ENCODE measurements around the gene OR6N1. TPM values are rescaled to one million over a fixed set of nuclear protein-coding genes. Genes with fewer than 3 reads are reported as not detected.

Gene OR6N1
- total and polyA plus RNA-seq, 9 of the 15 experiments (the other 6 are each of a cell fraction or from before 2014, with no cell fraction given) = 0.01 to 0.07 TPM; not detected in 7

GRCh38 chr1:158813164-158813563, 41.2 kb upstream of the OR6N1 start:
- in situ Hi-C loops (cut with MboI) = no loop called here

GRCh38 chr1:158812336-158812735, 40.3 kb upstream of the OR6N1 start:
- no peaks in the 10 kb centered on the region for H3K9me1 ChIP-seq (ENCODE audit: control insufficient read depth, insufficient read depth, low read length)
- FAIRE-seq (no peak), ATAC-seq (no peak), DNase-seq (ENCODE audit: extremely low read depth in 1 of 4, low spot score in 3 of 4) (no peak)
- H2AFZ ChIP-seq (ENCODE audit: low read depth, low read length) = no peak overlapping the region
- TF ChIP-seq SMAD3 (CRISPR knock-in tag; conservative IDR thresholded peaks at IDR 0.05) (no peak), PREB (CRISPR knock-in tag; IDR thresholded peaks at IDR 0.05) (no peak)
- no peaks in the 10 kb centered on the region for H4K20me1 ChIP-seq (replicated peaks; ENCODE audit: control insufficient read depth, insufficient read depth, low read length)
- H3K79me2 ChIP-seq (ENCODE audit: control insufficient read depth, insufficient read depth, low read length) = no peaks in the 10 kb centered on the region
- no TSS peak for BruUV-seq (replicated peaks)
- POLR2A ChIA-PET = no interaction called here
- no peaks in the 10 kb centered on the region for H3K27me3 ChIP-seq (ENCODE audit: control insufficient read depth in 2 of 2, insufficient read depth in 2 of 2, low read length in 2 of 2)
- H3K36me3 ChIP-seq (ENCODE audit: control insufficient read depth, insufficient read depth, low read length) = no peaks in the 10 kb centered on the region
- no peak overlapping the region for H3K9ac ChIP-seq (ENCODE audit: insufficient read depth in 1 of 2, low read depth in 2 of 2, low read length in 2 of 2)
- H3K27ac ChIP-seq (ENCODE audit: extremely low read depth, low read depth, low read length) = no peak overlapping the region
- H3K4me1 ChIP-seq (replicated peaks in 1 of 2; ENCODE audit: control insufficient read depth in 2 of 2, insufficient read depth in 2 of 2, low read length in 2 of 2) = peaks cover 0 to 5% of the 10 kb centered on the region in 2 experiments; a peak in 2 of 5 replicates
- in situ Hi-C loops (cut with MboI) = no loop called here
- WGBS (ENCODE audit: insufficient coverage, low coverage, missing lambda C conversion rate) = 75% methylated on average over 2 of the region's 2 CpGs
- no peak overlapping the region for H3K4me3 ChIP-seq
- CTCF ChIA-PET (ENCODE audit: low intra/inter-chr PET ratio) = no interaction called here
- no peaks in the 10 kb centered on the region for H3K9me3 ChIP-seq (replicated peaks; ENCODE audit: control insufficient read depth, insufficient read depth, low read depth, low read length)
- no peak overlapping the region for H3K4me2 ChIP-seq (ENCODE audit: insufficient read depth, low read length)
- intact Hi-C loops (cut with micrococcal nuclease) = loop anchor here (10.0 kb wide), 1 partner anchor 262 kb away; the partner anchor contains the start of gene AIM2

More at GRCh38 chr1:158813164-158813563, 41.2 kb upstream of the OR6N1 start:
- DNase-seq (ENCODE audit: extremely low read depth in 1 of 4, low spot score in 3 of 4) = no peak
- Histone ChIP-seq H3K27me3 (ENCODE audit: control insufficient read depth in 2 of 2, insufficient read depth in 2 of 2, low read length in 2 of 2) (no peaks in the 10 kb centered on the region), H3K79me2 (ENCODE audit: control insufficient read depth, insufficient read depth, low read length) (no peaks in the 10 kb centered on the region), H3K27ac (ENCODE audit: extremely low read depth, low read depth, low read length) (no peak overlapping the region), H3K9ac (ENCODE audit: insufficient read depth in 1 of 2, low read depth in 2 of 2, low read length in 2 of 2) (no peak overlapping the region), H4K20me1 (replicated peaks; ENCODE audit: control insufficient read depth, insufficient read depth, low read length) (no peaks in the 10 kb centered on the region), H2AFZ (ENCODE audit: low read depth, low read length) (peak overlapping the region; percentile 18), H3K36me3 (ENCODE audit: control insufficient read depth, insufficient read depth, low read length) (no peaks in the 10 kb centered on the region), H3K4me2 (ENCODE audit: insufficient read depth, low read length) (no peak overlapping the region), H3K9me1 (ENCODE audit: control insufficient read depth, insufficient read depth, low read length) (no peaks in the 10 kb centered on the region), H3K9me3 (replicated peaks; ENCODE audit: control insufficient read depth, insufficient read depth, low read depth, low read length) (no peaks in the 10 kb centered on the region), H3K4me1 (replicated peaks in 1 of 2; ENCODE audit: control insufficient read depth in 2 of 2, insufficient read depth in 2 of 2, low read length in 2 of 2) (peaks cover 0 to 12% of the 10 kb centered on the region in 2 experiments; a peak in 3 of 5 replicates), H3K4me3 (no peak overlapping the region)
- 6% methylated on average over 3 of the region's 3 CpGs for WGBS (ENCODE audit: insufficient coverage, low coverage, missing lambda C conversion rate)
- ATAC-seq = no peak
- ChIA-PET CTCF (ENCODE audit: low intra/inter-chr PET ratio) (no interaction called here), POLR2A (no interaction called here)
- intact Hi-C loops (cut with micrococcal nuclease) = loop anchor here (10.0 kb wide), 1 partner anchor 262 kb away; the partner anchor contains the start of gene AIM2
- BruUV-seq (replicated peaks) = no TSS peak
- no peak for TF ChIP-seq ATF7 (IDR thresholded peaks at IDR 0.05)
- no peak for TF ChIP-seq MCM2 (IDR thresholded peaks at IDR 0.05; ENCODE audit: low read depth)
- no peak for TF ChIP-seq BRF1 (IDR thresholded peaks at IDR 0.05; ENCODE audit: borderline replicate concordance, extremely low read depth, insufficient read length)
- no peak for TF ChIP-seq STAT5B (CRISPR knock-in tag; IDR thresholded peaks at IDR 0.05)
- TF ChIP-seq FOXA3 (CRISPR knock-in tag; conservative IDR thresholded peaks at IDR 0.05 in 1 of 2, IDR thresholded peaks at IDR 0.05 in 1 of 2) = peak in 1 of 2 experiments; percentile 48; a peak in 2 of 4 replicates
- no peak for TF ChIP-seq SMAD4 (CRISPR knock-in tag; conservative IDR thresholded peaks at IDR 0.05)
- no peak for FAIRE-seq

All from K562 (cell line).